Stimulated activated CD4-positive, alpha-beta T cell treated with anti-CD3 and anti-CD28 coated beads, Interleukin-12 subunit alpha, Interleukin-12 subunit beta, amount 100 ng/mL, for 48 hours (primary cell): ENCODE measurements around the gene CLCN4.

Experiments
- DNase-seq, 3 donors: peaks; one replicate each; pipeline ENCODE4 v3.0.0-alpha.2; 2020; ENCODE audit warnings: low read depth in 2 of 3, low spot score in 1 of 3

The CLCN4 gene

GRCh38 chrX:10193587-10193986 is 36.8 kb downstream of the CLCN4 start:
- no peak for DNase-seq

DNA sequence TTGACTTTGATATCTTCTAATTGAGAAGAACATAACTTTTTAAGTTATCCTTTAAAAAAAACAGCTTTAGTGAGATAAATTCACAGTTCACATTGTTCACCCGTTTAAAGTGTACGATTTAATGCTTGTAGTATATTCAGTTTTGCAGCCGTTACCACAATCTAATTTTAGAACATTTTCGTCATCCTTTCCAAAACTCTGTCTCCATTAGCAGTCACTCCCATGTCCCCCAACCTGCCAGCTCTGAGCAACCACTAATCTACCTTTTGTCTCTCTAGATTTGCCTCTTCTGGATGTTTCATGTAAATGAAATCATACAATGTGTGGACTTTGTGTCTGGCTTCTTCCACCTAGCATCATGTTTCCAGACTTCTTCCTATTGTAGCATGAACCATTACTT is 38.6 kb downstream of the CLCN4 start:
- DNase-seq, result no peak

DNA sequence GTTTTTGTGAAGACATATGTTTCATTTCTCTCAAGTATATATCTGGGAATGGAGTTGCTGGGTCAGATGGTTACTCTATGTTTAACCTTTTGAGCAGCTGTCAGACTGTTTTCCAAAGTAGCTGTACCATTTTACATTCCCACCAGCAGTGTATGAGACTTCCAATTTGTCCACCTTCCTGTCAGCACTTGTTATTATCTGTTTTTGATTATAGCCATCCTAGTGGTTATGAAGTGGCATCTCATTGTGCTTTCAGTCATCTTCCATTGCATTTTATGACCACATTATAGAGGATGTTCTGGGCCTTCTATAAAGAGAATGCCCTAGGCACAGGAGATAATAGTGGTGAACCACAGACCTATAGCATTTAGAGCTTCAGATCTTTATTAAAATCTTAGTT is 39.2 kb downstream of the CLCN4 start:
- DNase-seq, result no peak

DNA sequence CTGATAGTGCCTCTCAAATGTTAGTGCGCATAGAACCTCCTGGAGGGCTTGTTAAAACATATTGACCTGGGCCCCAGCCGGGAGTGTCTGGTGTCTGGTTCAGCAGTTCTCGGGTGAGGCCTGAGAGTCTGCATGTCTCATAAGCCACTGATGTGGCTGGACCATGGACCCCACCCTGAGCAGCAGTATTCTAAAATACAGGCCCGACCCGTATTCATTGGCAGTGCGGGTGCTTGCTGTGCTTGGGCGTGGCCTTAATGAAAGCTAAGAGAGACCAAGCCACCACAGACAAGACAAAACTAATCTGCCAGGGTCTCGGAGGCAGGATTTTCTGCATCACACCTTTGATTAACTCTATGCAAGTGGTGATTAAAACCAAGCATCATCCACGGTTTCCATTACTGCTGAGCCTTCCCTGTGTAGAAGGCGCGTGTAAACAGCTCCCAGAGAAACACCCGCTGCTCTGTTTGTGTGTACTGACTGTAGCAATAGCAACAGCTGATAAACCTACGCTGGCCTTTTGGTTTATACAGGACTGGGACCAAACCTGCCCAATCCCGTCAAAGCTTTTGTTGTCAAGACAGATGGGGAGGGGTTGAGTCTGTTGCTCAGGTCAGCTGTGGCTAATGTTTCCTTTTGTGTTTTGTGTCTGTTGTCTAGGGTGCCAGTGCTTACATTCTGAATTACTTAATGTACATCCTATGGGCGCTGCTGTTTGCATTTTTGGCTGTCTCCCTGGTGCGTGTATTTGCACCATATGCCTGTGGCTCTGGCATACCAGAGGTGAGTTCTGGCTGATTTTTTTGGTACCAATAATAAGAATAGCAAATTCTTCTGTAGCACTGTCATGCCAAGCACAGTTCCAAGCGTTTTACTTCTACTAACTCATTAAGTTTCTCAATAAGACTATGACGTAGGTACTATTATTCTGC is 40.8 kb downstream of the CLCN4 start:
- no peak for DNase-seq

GRCh38 chrX:10198254-10198653 is 41.5 kb downstream of the CLCN4 start:
- no peak for DNase-seq

DNA sequence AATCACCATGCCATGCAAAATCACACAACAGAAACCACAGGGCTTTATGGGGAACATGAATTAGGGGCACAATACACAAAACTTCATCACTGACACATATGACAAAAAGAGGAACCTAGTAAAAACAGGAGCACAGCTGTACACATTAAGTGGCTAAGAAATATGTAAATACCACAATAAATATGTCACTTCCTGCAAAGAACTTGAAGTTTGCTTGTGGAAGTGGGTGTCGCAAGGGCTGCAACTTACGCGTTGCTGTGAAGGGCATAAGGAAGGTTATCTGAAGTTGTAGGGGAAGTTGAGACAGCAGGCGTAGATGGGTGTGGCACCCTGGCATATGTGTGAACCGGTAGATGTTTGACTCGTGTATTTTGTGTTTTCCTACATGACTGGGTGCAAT is 42.4 kb downstream of the CLCN4 start:
- DNase-seq, result no peak

DNA sequence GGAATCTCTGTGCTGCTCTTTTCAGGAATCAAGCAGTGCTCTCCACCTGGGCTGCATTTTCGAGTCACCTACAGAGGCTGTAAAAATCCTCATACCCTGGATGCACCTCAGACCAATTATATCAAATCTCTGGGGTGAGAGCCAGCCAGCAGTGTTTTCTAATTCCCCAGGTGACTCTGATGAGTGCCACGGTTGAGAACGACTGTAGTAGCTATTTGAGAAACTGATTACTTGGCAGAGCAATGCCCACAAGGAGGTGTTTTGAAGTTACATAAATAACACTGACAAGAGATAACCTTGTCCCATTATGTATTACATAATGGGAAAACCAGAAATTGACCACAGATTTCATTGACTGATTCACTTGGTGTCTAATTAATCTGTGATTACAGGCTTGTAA is 46.8 kb downstream of the CLCN4 start:
- DNase-seq, result no peak

DNA sequence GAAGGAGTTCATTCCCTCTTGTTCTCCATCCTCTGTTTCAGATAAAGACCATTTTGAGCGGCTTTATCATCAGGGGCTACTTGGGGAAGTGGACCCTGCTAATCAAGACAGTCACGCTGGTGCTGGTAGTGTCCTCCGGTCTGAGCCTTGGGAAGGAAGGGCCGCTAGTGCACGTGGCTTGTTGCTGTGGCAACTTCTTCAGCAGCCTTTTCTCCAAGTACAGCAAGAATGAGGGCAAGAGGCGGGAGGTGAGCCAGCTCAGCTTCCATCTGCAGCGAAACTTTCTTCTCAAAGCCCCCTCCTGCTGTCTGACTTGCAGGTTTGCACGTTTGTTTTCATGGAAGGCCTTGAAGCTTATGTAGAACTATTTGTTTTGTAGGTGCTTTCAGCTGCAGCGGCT is 49.5 kb downstream of the CLCN4 start:
- DNase-seq, result no peak

DNA sequence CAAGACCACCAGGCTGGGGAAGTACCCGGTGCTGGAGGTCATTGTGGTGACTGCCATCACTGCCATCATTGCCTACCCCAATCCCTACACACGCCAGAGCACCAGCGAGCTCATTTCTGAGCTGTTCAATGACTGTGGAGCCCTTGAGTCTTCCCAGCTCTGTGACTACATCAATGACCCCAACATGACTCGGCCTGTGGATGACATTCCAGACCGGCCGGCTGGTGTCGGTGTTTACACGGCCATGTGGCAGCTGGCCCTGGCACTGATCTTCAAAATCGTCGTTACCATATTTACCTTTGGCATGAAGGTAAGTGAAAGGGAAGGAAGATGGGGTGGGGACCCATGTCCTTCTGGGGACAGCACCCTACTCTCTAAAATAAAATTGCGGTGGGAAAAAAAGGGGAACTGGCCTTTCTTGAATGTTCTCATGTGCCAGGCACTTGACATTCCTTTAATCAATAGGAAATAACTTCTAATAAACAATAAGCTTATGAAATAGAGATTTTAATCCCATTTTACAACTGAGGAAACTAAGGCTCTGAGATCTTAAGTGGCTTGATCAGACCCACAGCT is 51.6 kb downstream of the CLCN4 start:
- no peak for DNase-seq

DNA sequence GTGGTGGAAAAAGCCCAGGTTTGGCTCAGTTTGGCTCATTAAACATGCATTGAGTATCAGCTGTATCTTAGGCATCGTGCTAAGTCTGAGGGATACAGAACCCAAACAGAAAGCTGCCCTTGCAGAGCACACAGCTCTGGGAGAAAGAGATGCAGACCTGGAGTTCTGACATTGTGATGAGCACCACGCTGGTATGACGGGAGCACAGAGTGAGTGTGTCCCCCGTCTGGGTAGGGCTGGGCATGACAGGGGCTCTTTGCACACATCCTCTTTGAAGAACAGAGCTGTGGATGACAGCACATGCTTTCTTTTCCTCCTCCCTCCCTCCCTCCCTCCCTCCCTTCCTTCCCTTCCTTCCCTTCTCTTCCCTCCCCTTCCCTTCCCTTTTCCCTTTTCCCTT is 52.2 kb downstream of the CLCN4 start:
- no peak for DNase-seq

GRCh38 chrX:10212395-10212794 is 55.6 kb downstream of the CLCN4 start:
- no peak for DNase-seq

DNA sequence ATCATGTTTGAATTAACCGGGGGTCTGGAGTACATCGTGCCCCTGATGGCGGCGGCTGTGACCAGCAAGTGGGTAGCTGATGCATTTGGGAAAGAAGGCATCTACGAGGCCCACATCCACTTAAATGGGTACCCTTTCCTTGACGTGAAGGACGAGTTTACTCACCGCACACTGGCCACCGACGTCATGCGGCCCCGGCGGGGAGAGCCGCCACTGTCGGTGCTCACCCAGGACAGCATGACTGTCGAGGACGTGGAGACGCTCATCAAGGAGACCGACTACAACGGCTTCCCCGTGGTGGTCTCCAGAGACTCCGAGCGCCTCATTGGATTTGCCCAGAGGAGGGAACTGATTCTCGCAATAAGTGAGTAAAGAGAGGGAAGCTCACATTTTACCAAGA is 56.9 kb downstream of the CLCN4 start:
- DNase-seq, result no peak

DNA sequence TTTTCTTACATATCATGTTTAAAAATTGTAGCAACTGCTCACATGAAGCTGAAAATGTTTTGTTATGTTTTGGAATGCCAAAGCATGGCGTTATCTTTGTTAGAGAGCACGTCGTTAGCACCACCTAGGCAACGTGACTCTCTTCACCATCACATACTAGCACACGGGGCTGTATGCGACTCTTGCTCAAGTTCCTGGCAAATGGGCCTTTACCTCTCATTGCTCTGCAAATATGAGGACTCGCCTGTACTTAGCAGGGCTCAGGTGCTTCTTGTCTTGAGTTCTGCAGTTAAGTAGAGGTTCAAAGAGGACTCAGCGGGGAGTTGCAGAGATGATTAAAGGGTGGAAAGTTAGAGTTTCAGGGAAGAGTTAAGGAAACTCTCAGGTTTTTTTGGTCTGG is 59.4 kb downstream of the CLCN4 start:
- DNase-seq, result no peak

DNA sequence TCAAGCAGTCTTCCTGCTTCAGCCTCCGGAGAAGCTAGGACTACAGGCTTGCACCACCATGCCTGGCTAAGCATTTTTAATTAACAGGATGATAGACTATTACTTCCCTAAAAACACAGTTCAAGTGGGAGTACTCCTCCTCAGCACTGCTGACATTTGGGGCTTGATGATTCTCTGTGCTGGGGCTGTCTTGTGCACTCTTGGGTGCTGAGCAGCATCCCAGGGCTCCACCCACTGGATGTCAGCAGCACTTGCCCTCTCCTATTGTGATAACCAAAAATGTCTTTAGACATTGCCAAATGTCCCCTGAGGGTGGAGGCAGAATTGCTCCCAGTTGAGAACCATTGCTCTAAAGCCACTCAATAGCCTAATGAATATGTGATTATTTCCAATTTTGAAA is 60.4 kb downstream of the CLCN4 start:
- no peak for DNase-seq

- no peak for DNase-seq
Observed at GRCh38 chrX:10221651-10222050, 64.9 kb downstream of the CLCN4 start.

GRCh38 chrX:10223276-10223675 is 66.5 kb downstream of the CLCN4 start:
- no peak for DNase-seq

DNA sequence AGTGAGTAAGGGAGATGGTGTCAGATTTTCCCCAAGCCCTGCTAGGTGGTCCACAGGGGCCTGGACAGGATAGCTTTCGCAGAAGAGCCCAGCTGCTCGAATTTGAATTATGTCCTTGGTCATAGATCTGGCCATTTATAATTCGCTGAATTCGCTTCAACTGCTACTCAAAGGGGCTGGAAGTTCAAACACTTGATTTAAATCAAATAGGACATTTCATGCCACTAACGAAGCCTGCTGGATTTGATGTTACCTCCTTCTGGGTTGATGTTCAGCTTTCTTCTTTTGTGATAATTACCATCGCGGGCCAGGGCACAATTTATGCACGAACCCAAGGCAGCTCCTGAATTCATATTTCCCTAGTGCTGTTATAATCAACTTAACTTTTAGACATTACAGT is 67.0 kb downstream of the CLCN4 start:
- DNase-seq, result no peak

- DNase-seq, result no peak
Observed at GRCh38 chrX:10230222-10230621, 73.4 kb downstream of the CLCN4 start.

- DNase-seq, result no peak
Observed at GRCh38 chrX:10231461-10231860, 74.7 kb downstream of the CLCN4 start.

GRCh38 chrX:10233173-10233572 is 76.4 kb downstream of the CLCN4 start:
- DNase-seq, result no peak

DNA sequence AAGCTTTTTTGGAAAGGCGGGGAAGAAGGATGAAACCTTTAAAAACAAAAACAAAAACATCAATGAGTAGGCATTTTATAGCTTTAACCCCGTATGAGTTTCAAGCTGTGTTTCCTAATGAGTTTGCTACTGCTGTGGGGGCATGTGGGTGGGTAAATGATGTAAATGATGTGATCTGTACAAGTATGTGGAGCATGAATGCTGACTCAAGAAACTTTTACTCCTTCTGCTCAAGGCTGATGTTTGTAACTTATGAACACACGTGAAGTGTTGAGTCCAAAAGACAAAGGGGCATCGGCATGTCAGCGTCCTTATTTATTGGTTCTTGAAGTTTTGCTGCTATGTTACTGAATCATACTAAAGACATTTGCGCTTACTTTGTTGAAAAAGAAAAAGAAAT is 76.9 kb downstream of the CLCN4 start:
- DNase-seq, result no peak

GRCh38 chrX:10235851-10236250 is 79.1 kb downstream of the CLCN4 start:
- no peak for DNase-seq

DNA sequence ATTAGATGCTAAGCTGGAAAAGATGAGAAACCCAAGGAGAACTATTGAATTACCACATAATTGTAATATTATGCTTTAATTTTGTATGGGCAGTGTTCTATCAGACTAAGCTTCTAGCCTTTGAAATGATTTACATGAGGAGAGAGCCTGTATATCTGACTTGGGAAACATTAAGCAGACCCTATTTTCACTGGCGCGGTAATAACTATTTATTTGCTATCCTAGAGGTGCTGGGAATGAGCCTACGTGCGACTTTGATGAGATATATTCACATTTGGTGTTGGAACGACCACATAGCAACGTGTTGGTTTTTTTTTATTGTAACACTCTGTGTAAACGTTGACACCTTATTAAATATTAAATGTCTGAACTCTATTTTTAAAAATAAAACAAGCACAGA is 80.5 kb downstream of the CLCN4 start:
- no peak for DNase-seq
